HG03432 (cell line): Measurements from ENCODE around the gene SLC25A5.
"Not testable (repeated sequence)": the region's sequence is repeated elsewhere in the genome, so short reads cannot be mapped to it uniquely, and the experiment has no call there.

ENCODE experiments used
- ATAC-seq: cut with Tn5 transposase; IDR thresholded peaks from one replicate; pipeline ENCODE4 v1.9.1; 2021; ENCODE audit warnings: mild to moderate bottlenecking, moderate library complexity; ENCODE audit not compliant: unreplicated experiment

The SLC25A5 gene

GRCh38 chrX:119467842-119468550 is at the start of gene SLC25A5:
Gene SLC25A5, plus strand, starts transcription at chrX:119468444. Its CDS starts 72 bp downstream, at chrX:119468516.
- ATAC-seq, result peak; percentile 90

GRCh38 chrX:119419146-119419545 is 49.1 kb upstream of the SLC25A5 start:
- no peak for ATAC-seq

GRCh38 chrX:119419898-119420297 is 48.3 kb upstream of the SLC25A5 start:
- ATAC-seq, result no peak

- ATAC-seq, result no peak
Measured at GRCh38 chrX:119421016-119421705, 47.1 kb upstream of the SLC25A5 start.

- ATAC-seq, result no peak
Measured at GRCh38 chrX:119423631-119424030, 44.6 kb upstream of the SLC25A5 start.

GRCh38 chrX:119424999-119425398 is 43.2 kb upstream of the SLC25A5 start:
- ATAC-seq, result no peak

- peak; percentile 78 for ATAC-seq
Measured at GRCh38 chrX:119427024-119427794, 41.0 kb upstream of the SLC25A5 start.

GRCh38 chrX:119427795-119428185 is 40.5 kb upstream of the SLC25A5 start:
- ATAC-seq, result no peak

- no peak for ATAC-seq
Measured at GRCh38 chrX:119429471-119429870, 38.8 kb upstream of the SLC25A5 start.

GRCh38 chrX:119441295-119441694 is 26.9 kb upstream of the SLC25A5 start:
- ATAC-seq, result not testable (repeated sequence)

- no peak for ATAC-seq
Measured at GRCh38 chrX:119442286-119442685, 26.0 kb upstream of the SLC25A5 start.

- no peak for ATAC-seq
Measured at GRCh38 chrX:119453202-119453601, 15.0 kb upstream of the SLC25A5 start.

GRCh38 chrX:119455264-119455663 is 13.0 kb upstream of the SLC25A5 start:
- no peak for ATAC-seq

- no peak for ATAC-seq
Measured at GRCh38 chrX:119459181-119459580, 9.1 kb upstream of the SLC25A5 start.

- no peak for ATAC-seq
Measured at GRCh38 chrX:119465555-119465954, 2.7 kb upstream of the SLC25A5 start.

GRCh38 chrX:119466970-119467369 is 1.3 kb upstream of the SLC25A5 start:
- ATAC-seq, result no peak

- no peak for ATAC-seq
Measured at GRCh38 chrX:119467433-119467832, 811 bp upstream of the SLC25A5 start.

GRCh38 chrX:119468551-119469312 is 488 bp downstream of the SLC25A5 start:
- peak; percentile 76 for ATAC-seq

- ATAC-seq, result no peak
Measured at GRCh38 chrX:119469313-119469635, 1.0 kb downstream of the SLC25A5 start.

GRCh38 chrX:119474615-119475388 is 6.6 kb downstream of the SLC25A5 start:
- no peak for ATAC-seq
